ENCODE data around the gene LRG1.

GRCh38 chr19:4492337-4493103 is 47.3 kb downstream of the LRG1 start:
- TF ChIP-seq USF2 (IDR thresholded peaks at IDR 0.05; ENCODE audit: borderline replicate concordance, low read depth, low read length) (no peak), MAX (IDR thresholded peaks at IDR 0.05; ENCODE audit: low read depth) (no peak), CTCF (IDR thresholded peaks at IDR 0.05) (no peak), CHD2 (IDR thresholded peaks at IDR 0.05; ENCODE audit: low read length, partially characterized antibody) (no peak), EP300 (IDR thresholded peaks at IDR 0.05; ENCODE audit: borderline replicate concordance in 1 of 2, low read depth in 1 of 2, low read length in 1 of 2) (no peak), REST (IDR thresholded peaks at IDR 0.05; ENCODE audit: low read depth, low read length) (no peak), TAF1 (IDR thresholded peaks at IDR 0.05; ENCODE audit: borderline replicate concordance, low read depth, low read length) (no peak), RAD21 (IDR thresholded peaks at IDR 0.05; ENCODE audit: low read length) (no peak), JUND (IDR thresholded peaks at IDR 0.05) (no peak), PBX3 (IDR thresholded peaks at IDR 0.05) (no peak)

Data from SK-N-SH (cell line).